ENCODE data around the gene TOMM40L.

The TOMM40L gene

GRCh38 chr1:161197560-161198193, 28.2 kb upstream of the TOMM40L start:
- DNase-seq = no peak

- DNase-seq = peak; percentile 46
These were observed 27.5 kb upstream of the TOMM40L start for GRCh38 chr1:161198194-161198896.

GRCh38 chr1:161198897-161199431, 26.9 kb upstream of the TOMM40L start, which contains the start of gene ADAMTS4:
TSS of gene ADAMTS4 (minus strand) at chr1:161199054. CDS start at chr1:161198627, 427 bp downstream.
- no peak for DNase-seq

GRCh38 chr1:161199506-161200139, 26.2 kb upstream of the TOMM40L start:
- DNase-seq = no peak

- no peak for DNase-seq
These were observed 25.4 kb upstream of the TOMM40L start for GRCh38 chr1:161200421-161200991.

- no peak for DNase-seq
These were observed 24.6 kb upstream of the TOMM40L start for GRCh38 chr1:161200992-161201835.

GRCh38 chr1:161201836-161202712, 23.8 kb upstream of the TOMM40L start, which contains the start of gene NDUFS2:
TSS of gene NDUFS2 (plus strand) at chr1:161202367. CDS start at chr1:161202386, 19 bp downstream.
- peak; percentile 99 for DNase-seq

GRCh38 chr1:161206411-161207140, 19.3 kb upstream of the TOMM40L start:
- DNase-seq = no peak

GRCh38 chr1:161207173-161207572, 18.7 kb upstream of the TOMM40L start:
- no peak for DNase-seq

- peak; percentile 60 for DNase-seq
These were observed 16.0 kb upstream of the TOMM40L start for GRCh38 chr1:161209790-161210409.

- DNase-seq = no peak
These were observed 11.5 kb upstream of the TOMM40L start for GRCh38 chr1:161214369-161214768.

- DNase-seq = no peak
These were observed 10.8 kb upstream of the TOMM40L start, which contains the start of gene FCER1G for GRCh38 chr1:161215076-161215475. TSS of gene FCER1G (plus strand) at chr1:161215295. CDS start at chr1:161215322, 27 bp downstream.

GRCh38 chr1:161216945-161217712, 8.7 kb upstream of the TOMM40L start:
- no peak for DNase-seq

- no peak for DNase-seq
These were observed 8.0 kb upstream of the TOMM40L start for GRCh38 chr1:161217831-161218230.

GRCh38 chr1:161218301-161219077, 7.4 kb upstream of the TOMM40L start:
- DNase-seq = no peak

GRCh38 chr1:161219078-161219892, 6.6 kb upstream of the TOMM40L start:
- DNase-seq = no peak

- no peak for DNase-seq
These were observed 5.9 kb upstream of the TOMM40L start for GRCh38 chr1:161220002-161220401.

Measured in NCI-H1092 treated with DMSO at 0.1 percent for 48 hours (cell line).